ENCODE results near the gene LIN54.

Gene LIN54

GRCh38 chr4:83013902-83014301 lies 3.3 kb upstream of the LIN54 start:
- no peak for TF ChIP-seq NFIC (IDR thresholded peaks at IDR 0.05)
- TF ChIP-seq REST (IDR thresholded peaks at IDR 0.05; ENCODE audit: low read depth) = no peak
- TF ChIP-seq TCF12 (IDR thresholded peaks at IDR 0.05; ENCODE audit: low read depth) = no peak
- no peak for TF ChIP-seq FOXM1 (IDR thresholded peaks at IDR 0.05; ENCODE audit: borderline replicate concordance, low read depth)
- TF ChIP-seq, protein P1, sequence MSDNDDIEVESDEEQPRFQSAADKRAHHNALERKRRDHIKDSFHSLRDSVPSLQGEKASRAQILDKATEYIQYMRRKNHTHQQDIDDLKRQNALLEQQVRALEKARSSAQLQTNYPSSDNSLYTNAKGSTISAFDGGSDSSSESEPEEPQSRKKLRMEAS (IDR thresholded peaks at IDR 0.05) = no peak
- no peak for TF ChIP-seq CEBPB (IDR thresholded peaks at IDR 0.05)
- no peak for TF ChIP-seq ZBTB7A (IDR thresholded peaks at IDR 0.05; ENCODE audit: low read depth)
- no peak for TF ChIP-seq TAF1 (IDR thresholded peaks at IDR 0.05; ENCODE audit: low read depth)
- no peak for TF ChIP-seq EGR1 (IDR thresholded peaks at IDR 0.05)
- TF ChIP-seq EP300 (IDR thresholded peaks at IDR 0.05; ENCODE audit: borderline replicate concordance) = no peak
- no peak for TF ChIP-seq CREB1 (IDR thresholded peaks at IDR 0.05; ENCODE audit: low read depth)
- TF ChIP-seq USF1 (IDR thresholded peaks at IDR 0.05) = no peak
- TF ChIP-seq TEAD4 (IDR thresholded peaks at IDR 0.05) = no peak
- no peak for TF ChIP-seq RAD21 (IDR thresholded peaks at IDR 0.05; ENCODE audit: low read depth)
- no peak for TF ChIP-seq YY1 (IDR thresholded peaks at IDR 0.05; ENCODE audit: low read depth)

DNA sequence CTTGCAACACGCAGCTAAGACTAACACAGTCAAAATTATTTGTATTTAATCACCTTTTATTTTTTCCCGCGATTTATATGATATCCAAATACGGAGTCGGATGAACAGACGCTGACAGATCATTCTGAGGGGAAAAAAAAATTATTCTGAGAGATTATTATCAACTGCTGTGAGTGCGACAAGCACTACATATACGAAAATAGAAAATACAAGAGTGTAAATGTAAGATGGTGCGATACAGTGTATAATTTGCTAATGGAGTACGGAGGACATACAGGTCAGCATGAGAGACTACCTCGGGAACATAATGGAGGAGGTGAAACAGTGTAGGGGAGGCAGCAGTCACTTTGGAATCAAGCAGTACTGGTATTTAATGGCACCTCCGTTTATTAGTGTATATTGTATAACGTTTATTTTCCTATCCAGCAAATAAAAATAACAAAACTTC lies 2.8 kb upstream of the LIN54 start:
- TF ChIP-seq EP300 (IDR thresholded peaks at IDR 0.05; ENCODE audit: borderline replicate concordance) = no peak
- TF ChIP-seq YY1 (IDR thresholded peaks at IDR 0.05; ENCODE audit: low read depth) = no peak
- 0 out of 2 replicates have a peak, but pooled peaks have one; percentile 3 for TF ChIP-seq TAF1 (IDR thresholded peaks at IDR 0.05; ENCODE audit: low read depth)

- TF ChIP-seq NFIC (IDR thresholded peaks at IDR 0.05) = peak; percentile 41; the same call in 1 of the 2 replicates
- TF ChIP-seq YY1 (IDR thresholded peaks at IDR 0.05; ENCODE audit: low read depth) = peak; percentile 34; the same call in 1 of the 2 replicates
- TF ChIP-seq USF1 (IDR thresholded peaks at IDR 0.05) = peak; percentile 94
- TF ChIP-seq ZBTB7A (IDR thresholded peaks at IDR 0.05; ENCODE audit: low read depth) = no peak
- peak; percentile 48 for TF ChIP-seq TAF1 (IDR thresholded peaks at IDR 0.05; ENCODE audit: low read depth)
- no peak for TF ChIP-seq CEBPB (IDR thresholded peaks at IDR 0.05)
- TF ChIP-seq FOXM1 (IDR thresholded peaks at IDR 0.05; ENCODE audit: borderline replicate concordance, low read depth) = peak; percentile 31; the same call in 1 of the 2 replicates
- peak; percentile 68 for TF ChIP-seq EP300 (IDR thresholded peaks at IDR 0.05; ENCODE audit: borderline replicate concordance)
- TF ChIP-seq, protein P1 (IDR thresholded peaks at IDR 0.05) = peak; percentile 93
- peak; percentile 25; the same call in 1 of the 2 replicates for TF ChIP-seq TEAD4 (IDR thresholded peaks at IDR 0.05)
- peak; percentile 32; the same call in 1 of the 2 replicates for TF ChIP-seq RAD21 (IDR thresholded peaks at IDR 0.05; ENCODE audit: low read depth)
- TF ChIP-seq TCF12 (IDR thresholded peaks at IDR 0.05; ENCODE audit: low read depth) = peak; percentile 66
- TF ChIP-seq REST (IDR thresholded peaks at IDR 0.05; ENCODE audit: low read depth) = no peak
- no peak for TF ChIP-seq EGR1 (IDR thresholded peaks at IDR 0.05)
- TF ChIP-seq CREB1 (IDR thresholded peaks at IDR 0.05; ENCODE audit: low read depth) = peak; percentile 67
These were observed 2.2 kb upstream of the LIN54 start for GRCh38 chr4:83012687-83013419.

DNA sequence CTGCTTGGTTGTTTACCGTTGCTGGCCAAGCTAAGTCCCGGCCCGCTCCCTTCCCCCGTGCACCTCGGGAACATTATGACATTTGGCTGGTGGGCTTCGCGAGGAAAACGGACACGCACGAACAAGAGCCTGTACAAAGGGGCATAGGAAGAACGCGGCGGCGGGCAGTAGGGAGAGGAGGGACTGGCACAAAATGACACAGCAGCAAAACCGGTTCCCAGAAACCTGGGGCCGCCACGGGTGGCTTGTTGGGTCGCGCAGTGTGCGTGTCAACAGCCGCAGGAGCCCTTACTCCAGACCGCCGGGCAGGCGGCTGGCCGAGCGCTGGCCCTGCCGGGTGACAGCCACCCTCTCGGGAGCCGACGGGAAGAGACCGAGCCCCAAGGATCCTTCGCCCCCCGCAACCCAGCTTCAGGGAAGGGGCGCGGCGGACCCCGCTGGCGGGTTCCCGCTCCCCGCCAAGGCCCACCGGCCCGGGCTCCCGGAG lies 1.6 kb upstream of the LIN54 start:
- TF ChIP-seq YY1 (IDR thresholded peaks at IDR 0.05; ENCODE audit: low read depth) = no peak
- TF ChIP-seq TAF1 (IDR thresholded peaks at IDR 0.05; ENCODE audit: low read depth) = peak; percentile 50

- no peak for TF ChIP-seq USF1 (IDR thresholded peaks at IDR 0.05)
These were observed 1.1 kb upstream of the LIN54 start for GRCh38 chr4:83011689-83012199.

Data from Ishikawa (cell line).